ENCODE data around the gene DLGAP4.

DNA sequence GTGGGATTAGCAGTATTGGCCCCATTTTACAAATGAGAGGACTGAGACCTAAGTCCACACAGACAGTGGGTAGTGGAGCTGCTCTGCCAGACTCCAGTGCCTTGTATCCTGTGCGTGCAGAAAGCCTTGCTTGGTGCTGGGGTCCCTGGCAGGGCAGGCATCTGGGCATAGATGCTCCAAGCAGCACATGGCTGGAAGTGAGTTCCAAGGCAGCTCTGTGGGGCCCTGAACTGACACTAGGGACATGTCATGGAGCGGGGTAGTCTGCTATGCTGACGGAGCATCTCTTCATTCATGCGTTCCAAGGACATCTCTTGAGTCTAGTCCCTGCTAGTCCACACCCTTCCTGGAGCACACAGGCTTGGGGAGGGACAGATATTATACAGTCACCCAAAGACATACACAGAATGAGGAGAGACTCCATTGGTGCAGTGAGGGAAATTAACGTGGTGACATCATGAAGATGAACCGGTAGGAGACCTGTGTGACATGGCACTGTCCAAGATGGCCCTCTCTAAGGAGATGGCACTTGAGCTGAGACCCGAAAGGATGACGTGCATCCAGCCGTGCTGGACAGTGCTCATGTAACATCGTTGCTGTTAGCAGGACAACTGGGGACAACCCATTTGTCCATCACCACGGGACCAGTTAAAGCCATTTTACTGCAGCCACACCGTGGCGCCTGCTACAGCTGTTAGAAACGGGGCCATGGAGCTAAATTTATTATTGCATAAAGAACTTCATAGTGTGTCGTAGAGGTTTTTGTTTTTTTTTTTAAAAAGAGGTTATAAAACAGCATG, 65.1 kb downstream of the DLGAP4 start:
- TF ChIP-seq, protein P1, sequence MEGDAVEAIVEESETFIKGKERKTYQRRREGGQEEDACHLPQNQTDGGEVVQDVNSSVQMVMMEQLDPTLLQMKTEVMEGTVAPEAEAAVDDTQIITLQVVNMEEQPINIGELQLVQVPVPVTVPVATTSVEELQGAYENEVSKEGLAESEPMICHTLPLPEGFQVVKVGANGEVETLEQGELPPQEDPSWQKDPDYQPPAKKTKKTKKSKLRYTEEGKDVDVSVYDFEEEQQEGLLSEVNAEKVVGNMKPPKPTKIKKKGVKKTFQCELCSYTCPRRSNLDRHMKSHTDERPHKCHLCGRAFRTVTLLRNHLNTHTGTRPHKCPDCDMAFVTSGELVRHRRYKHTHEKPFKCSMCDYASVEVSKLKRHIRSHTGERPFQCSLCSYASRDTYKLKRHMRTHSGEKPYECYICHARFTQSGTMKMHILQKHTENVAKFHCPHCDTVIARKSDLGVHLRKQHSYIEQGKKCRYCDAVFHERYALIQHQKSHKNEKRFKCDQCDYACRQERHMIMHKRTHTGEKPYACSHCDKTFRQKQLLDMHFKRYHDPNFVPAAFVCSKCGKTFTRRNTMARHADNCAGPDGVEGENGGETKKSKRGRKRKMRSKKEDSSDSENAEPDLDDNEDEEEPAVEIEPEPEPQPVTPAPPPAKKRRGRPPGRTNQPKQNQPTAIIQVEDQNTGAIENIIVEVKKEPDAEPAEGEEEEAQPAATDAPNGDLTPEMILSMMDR (IDR thresholded peaks at IDR 0.05; ENCODE audit: low read length) = no peak
- TF ChIP-seq EZH2 (optimal IDR thresholded peaks at IDR 0.05; ENCODE audit: low read depth, low read length) (no peak), EZH2phosphoT487 (IDR thresholded peaks at IDR 0.05; ENCODE audit: low read length) (no peak)
